Thoracic aorta (tissue), 2 donors: ENCODE data around the gene EZH2. TPM values are rescaled to one million over a fixed set of nuclear protein-coding genes. Genes with fewer than 3 reads are reported as not detected.

Source experiments
- ATAC-seq: fragments of 150-250 bp; one replicate; pipeline ENCODE4 v1.8.0; 2017; ENCODE audit warnings: low read depth; ENCODE audit not compliant: insufficient number of reproducible peaks, low FRiP score
- DNase-seq: peaks from one replicate; pipeline ENCODE4 v3.0.0-alpha.2; 2020; ENCODE audit warnings: low spot score
- H3K27ac ChIP-seq, 2 donors: fragments of 200-600 bp; sonication (generic); 1 replicate in 1 of 2; 2 replicates in 1 of 2; pipeline ENCODE4 v1.5.1; 2016; ENCODE audit warnings: mild to moderate bottlenecking in 2 of 2, moderate library complexity in 2 of 2
- H3K27me3 ChIP-seq: fragments of 200-600 bp; sonication (generic); replicated peaks from 2 replicates; pipeline ENCODE4 v1.6.0; 2016; ENCODE audit warnings: mild to moderate bottlenecking; ENCODE audit not compliant: insufficient read depth
- H3K36me3 ChIP-seq: fragments of 200-600 bp; sonication (generic); one replicate; pipeline ENCODE4 v1.5.1; 2016
- H3K4me1 ChIP-seq, 2 donors: fragments of 200-600 bp; sonication (generic); 1 replicate in 1 of 2; 2 replicates in 1 of 2; pipeline versions ENCODE4 v1.5.1 to v1.6.0; 2016; ENCODE audit warnings: low read depth in 2 of 2, mild to moderate bottlenecking in 1 of 2; ENCODE audit not compliant: control insufficient read depth in 1 of 2
- H3K4me3 ChIP-seq: fragments of 200-600 bp; sonication (generic); 2 replicates; pipeline ENCODE4 v1.5.1; 2016; ENCODE audit warnings: mild to moderate bottlenecking
- H3K9me3 ChIP-seq: fragments of 200-600 bp; sonication (generic); 2 replicates; pipeline ENCODE4 v1.5.1; 2016
- CTCF ChIP-seq: fragments of 200-600 bp; sonication (generic); IDR thresholded peaks from one replicate; pipeline ENCODE4 v1.5.1; 2019; ENCODE audit warnings: antibody characterized with exemption
- total RNA-seq, 2 donors: library from RNA; depleted of rRNA; stranded (reverse); fragments of >200 nt; gene quantifications; one replicate each; pipeline versions ENCODE4 v1.1.0 to v1.2.3, GENCODE V29; 2016

The EZH2 gene
- total RNA-seq, 2 donors from 2014 or later = 2.4 TPM; not detected in 1

GRCh38 chr7:148800677-148801076 lies 83.4 kb downstream of the EZH2 start:
- no peak for TF ChIP-seq CTCF
- no peaks in the 10 kb centered on the region for H3K9me3 ChIP-seq

DNA sequence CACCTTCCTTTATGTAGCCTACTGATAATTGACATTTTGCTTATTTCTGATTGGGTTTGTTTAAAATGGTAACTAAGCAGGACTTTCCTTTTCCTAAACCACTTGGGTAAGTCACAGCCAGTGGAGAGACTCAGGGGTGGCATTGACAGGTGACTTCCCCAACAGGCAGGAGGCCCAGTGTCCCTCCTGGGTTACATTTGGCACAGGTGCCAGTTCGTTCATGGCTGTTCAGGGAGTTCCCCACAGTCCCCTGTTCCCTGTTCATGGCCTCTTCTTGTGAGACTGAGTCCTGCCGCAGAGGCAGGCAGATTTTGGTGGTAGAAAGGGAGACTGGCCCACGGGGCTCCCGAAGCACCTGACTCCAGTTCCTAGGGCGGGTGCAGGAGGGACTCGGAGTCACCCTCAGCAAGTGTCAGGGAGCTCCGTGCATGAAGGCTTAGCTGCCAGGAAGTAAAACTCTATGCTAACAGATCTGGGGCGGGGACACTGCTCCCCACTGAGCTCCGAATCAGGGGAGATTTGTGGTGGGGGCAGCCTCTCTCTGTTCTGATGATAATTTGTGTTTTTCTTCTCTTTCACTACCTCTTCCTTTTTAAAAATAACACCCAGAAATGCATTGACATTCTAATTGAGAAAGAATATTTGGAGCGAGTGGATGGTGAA lies 84.1 kb downstream of the EZH2 start:
- H3K9me3 ChIP-seq = no peaks in the 10 kb centered on the region
- DNase-seq = no peak
- H3K4me1 ChIP-seq = no peaks in the 10 kb centered on the region
- H3K36me3 ChIP-seq = peaks cover 44% of the 10 kb centered on the region
- no peak overlapping the region for H3K27ac ChIP-seq
- no peak for ATAC-seq
- H3K4me3 ChIP-seq = no peak overlapping the region
- no peaks in the 10 kb centered on the region for H3K27me3 ChIP-seq
- TF ChIP-seq CTCF = no peak

More at GRCh38 chr7:148800677-148801076, 83.4 kb downstream of the EZH2 start:
- no peak for DNase-seq
- no peak for ATAC-seq
- Histone ChIP-seq H3K27ac (no peak overlapping the region), H3K27me3 (no peaks in the 10 kb centered on the region), H3K4me3 (no peak overlapping the region), H3K36me3 (peaks cover 44% of the 10 kb centered on the region), H3K4me1 (no peaks in the 10 kb centered on the region)

DNA sequence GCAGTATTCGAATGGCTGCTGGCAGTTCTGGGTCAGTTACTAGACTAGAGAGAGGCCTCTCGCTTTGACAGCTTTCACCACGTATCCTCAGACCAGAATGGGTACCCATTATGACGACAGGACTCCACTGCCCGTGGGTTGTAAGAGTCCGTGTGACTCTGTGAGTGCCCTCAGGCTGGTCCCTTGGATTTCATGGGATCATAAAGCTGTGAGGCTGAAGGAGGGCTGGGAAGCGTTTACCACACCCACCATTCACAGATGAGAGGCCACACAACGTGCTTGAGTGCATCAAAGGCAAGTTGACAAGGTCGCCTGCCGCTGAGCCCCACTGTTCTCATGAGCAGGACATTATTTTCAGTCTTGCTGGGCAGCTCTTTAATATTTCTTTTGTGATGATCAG lies 87.2 kb downstream of the EZH2 start:
- H3K4me3 ChIP-seq = no peak overlapping the region
- H3K27me3 ChIP-seq = no peaks in the 10 kb centered on the region
- H3K36me3 ChIP-seq = peaks cover 69% of the 10 kb centered on the region
- no peaks in the 10 kb centered on the region for H3K4me1 ChIP-seq
- no peak for DNase-seq
- ATAC-seq = no peak
- TF ChIP-seq CTCF = no peak
- no peaks in the 10 kb centered on the region for H3K9me3 ChIP-seq
- H3K27ac ChIP-seq = no peak overlapping the region

DNA sequence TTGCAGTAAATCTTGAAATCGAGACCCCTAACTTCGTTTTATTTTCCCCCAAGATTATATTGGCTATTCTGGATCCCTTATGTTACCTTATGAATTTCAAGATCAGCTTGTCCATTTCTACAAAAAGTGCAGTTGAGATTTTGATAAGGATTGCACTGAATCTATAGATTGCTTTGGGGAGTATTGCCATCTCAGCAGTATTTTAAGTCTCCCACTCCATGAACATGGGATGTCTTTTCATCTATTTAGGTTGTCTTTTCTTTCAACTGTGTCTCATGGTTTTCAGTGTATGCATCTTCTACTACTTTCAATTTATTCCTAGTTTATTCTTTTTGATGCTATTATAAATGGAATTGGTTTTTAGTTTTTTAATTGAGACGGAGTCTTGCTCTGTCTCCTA lies 89.6 kb downstream of the EZH2 start:
- no peaks in the 10 kb centered on the region for H3K9me3 ChIP-seq
- H3K27me3 ChIP-seq = no peaks in the 10 kb centered on the region
- ATAC-seq = no peak
- H3K4me1 ChIP-seq = no peaks in the 10 kb centered on the region
- no peak for DNase-seq
- no peak for TF ChIP-seq CTCF
- H3K27ac ChIP-seq = no peak overlapping the region
- peaks cover 68% of the 10 kb centered on the region for H3K36me3 ChIP-seq
- no peak overlapping the region for H3K4me3 ChIP-seq

- no peak for TF ChIP-seq CTCF
- Histone ChIP-seq H3K27me3 (no peaks in the 10 kb centered on the region), H3K4me3 (no peak overlapping the region), H3K9me3 (no peaks in the 10 kb centered on the region), H3K27ac (no peak overlapping the region), H3K4me1 (no peaks in the 10 kb centered on the region), H3K36me3 (peaks cover 63% of the 10 kb centered on the region)
- ATAC-seq = no peak
- DNase-seq = no peak
Observed at GRCh38 chr7:148793590-148793989, 90.5 kb downstream of the EZH2 start.
